GM20000 (cell line): Measurements from ENCODE around the gene IRF8.

Experiments used
- DNase-seq: peaks from one replicate; pipeline ENCODE4 v3.0.0; 2012; ENCODE audit warnings: low spot score
- CTCF ChIP-seq: IDR thresholded peaks from 2 replicates; pipeline ENCODE4 v1.5.1; 2012; ENCODE audit warnings: mild to moderate bottlenecking, control low read depth; ENCODE audit errors: extremely low read depth, missing control alignments

IRF8 gene

GRCh38 chr16:85899444-85899843 is 482 bp downstream of the IRF8 start:
- DNase-seq: no peak
- TF ChIP-seq CTCF: no peak

GRCh38 chr16:85900027-85900792 is 1.2 kb downstream of the IRF8 start:
- TF ChIP-seq CTCF: no peak
- no peak for DNase-seq

GRCh38 chr16:85901110-85901509 is 2.1 kb downstream of the IRF8 start:
- DNase-seq: no peak
- no peak for TF ChIP-seq CTCF

- DNase-seq: no peak
- TF ChIP-seq CTCF: no peak
These were observed 2.9 kb downstream of the IRF8 start for GRCh38 chr16:85901773-85902365.

- TF ChIP-seq CTCF: no peak
- peak; percentile 90 for DNase-seq
These were observed 3.6 kb downstream of the IRF8 start for GRCh38 chr16:85902366-85903155.

- DNase-seq: no peak
- no peak for TF ChIP-seq CTCF
These were observed 4.6 kb downstream of the IRF8 start for GRCh38 chr16:85903559-85903958.
